DOHH2 (cell line): Measurements from ENCODE around the gene ZNF302.

Experiments
- CTCF ChIP-seq: fragments of 200-600 bp; sonication (generic); IDR thresholded peaks from one replicate; pipeline ENCODE4 v1.5.1; 2014; ENCODE audit warnings: antibody characterized with exemption, mild to moderate bottlenecking, low read depth, low read length; ENCODE audit not compliant: poor library complexity, severe bottlenecking
- EZH2phosphoT487 ChIP-seq: fragments of 200-600 bp; sonication (generic); IDR thresholded peaks from 2 replicates; pipeline ENCODE4 v1.6.1; 2017; ENCODE audit warnings: borderline replicate concordance, mild to moderate bottlenecking, antibody characterized with exemption, low read length, moderate library complexity, mixed read lengths

GRCh38 chr19:34661357-34661756, 16.1 kb upstream of the ZNF302 start:
- TF ChIP-seq CTCF, result no peak
- TF ChIP-seq EZH2phosphoT487, result no peak
